GM10266 (cell line): ENCODE measurements around the gene PDE12.

Source experiments
- DNase-seq: peaks from one replicate; pipeline ENCODE4 v3.0.0; 2012; ENCODE audit errors: extremely low spot score
- CTCF ChIP-seq: IDR thresholded peaks from 2 replicates; pipeline ENCODE4 v1.5.1; 2012; ENCODE audit warnings: mild to moderate bottlenecking, low read depth; ENCODE audit not compliant: control insufficient read depth, insufficient read depth; ENCODE audit errors: missing control alignments

Gene PDE12

GRCh38 chr3:57587905-57588304, 31.8 kb downstream of the PDE12 start:
- TF ChIP-seq CTCF = no peak
- no peak for DNase-seq

GRCh38 chr3:57592306-57592705, 36.2 kb downstream of the PDE12 start:
- DNase-seq = no peak
- TF ChIP-seq CTCF = no peak

- TF ChIP-seq CTCF = no peak
- DNase-seq = no peak
Observed at GRCh38 chr3:57594144-57594543, 38.1 kb downstream of the PDE12 start.

- no peak for TF ChIP-seq CTCF
- no peak for DNase-seq
Observed at GRCh38 chr3:57594576-57594975, 38.5 kb downstream of the PDE12 start.

- no peak for TF ChIP-seq CTCF
- peak; percentile 31 for DNase-seq
Observed at GRCh38 chr3:57596495-57597126, 40.5 kb downstream of the PDE12 start.

GRCh38 chr3:57597127-57597923, 41.3 kb downstream of the PDE12 start, which contains the start of gene ARF4:
Gene ARF4, minus strand, starts transcription at chr3:57597344. Its CDS starts 204 bp downstream, at chr3:57597140.
- peak; percentile 95 for DNase-seq
- peak; percentile 41 for TF ChIP-seq CTCF
